Activated CD8-positive, alpha-beta memory T cell treated with anti-CD3 and anti-CD28 coated beads for 36 hours (primary cell): Measurements from ENCODE around the gene DYNLT1. TPM values are rescaled to one million over a fixed set of nuclear protein-coding genes. Genes with fewer than 3 reads are reported as not detected.

Source experiments
- CTCF ChIA-PET: fragments of 350-600 bp; sonication (Branson Sonifier 250); formaldehyde crosslinking; loops from one replicate; lab custom pipeline; 2021; ENCODE audit warnings: antibody characterized with exemption; lab: Charles Lee
- POLR2A ChIA-PET: fragments of 350-600 bp; sonication (Branson Sonifier 250); formaldehyde crosslinking; loops from one replicate; lab custom pipeline; 2021; ENCODE audit warnings: antibody characterized with exemption; lab: Charles Lee
- total RNA-seq, 2 experiments: library from RNA; stranded (reverse); gene quantifications; one replicate each; pipeline ENCODE4 v1.2.3, GENCODE V29; 2021

DYNLT1 gene
- total RNA-seq, 2 experiments from 2014 or later, result 90.6 to 100 TPM

DNA sequence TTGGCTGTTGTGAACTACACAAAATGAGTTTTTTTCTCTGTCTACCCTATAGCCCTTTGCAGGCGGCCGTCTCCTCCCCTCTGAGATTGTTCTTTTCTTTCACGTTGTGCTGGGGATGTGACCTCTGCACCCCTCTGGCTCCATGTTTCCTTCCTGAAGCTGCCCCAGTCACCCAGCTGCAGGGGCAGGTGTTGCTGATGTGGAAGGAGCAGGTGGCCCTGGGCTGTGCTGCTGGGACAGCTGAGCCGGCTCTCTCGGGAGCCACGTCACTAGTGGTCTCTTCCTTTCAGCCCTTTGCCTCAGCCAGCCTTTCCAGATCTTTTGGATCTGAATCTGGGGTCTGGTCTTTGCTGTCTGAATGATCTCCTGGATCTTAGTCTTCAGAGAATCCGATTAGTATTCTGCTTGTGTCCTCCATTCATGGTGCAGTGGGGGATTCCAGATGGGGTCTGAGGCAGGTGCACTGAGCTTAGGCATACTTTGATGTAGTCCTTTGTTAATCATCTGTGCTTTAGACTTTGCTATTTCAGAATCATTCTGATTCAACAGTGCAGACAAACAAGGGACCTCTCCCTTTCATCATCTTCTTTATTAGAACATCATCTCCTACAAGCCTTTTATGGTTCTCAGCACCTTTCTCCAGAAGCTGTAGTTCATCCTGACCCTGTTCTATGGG, 53.3 kb downstream of the DYNLT1 start:
- CTCF ChIA-PET, result no interaction called here
- POLR2A ChIA-PET, result no interaction called here

DNA sequence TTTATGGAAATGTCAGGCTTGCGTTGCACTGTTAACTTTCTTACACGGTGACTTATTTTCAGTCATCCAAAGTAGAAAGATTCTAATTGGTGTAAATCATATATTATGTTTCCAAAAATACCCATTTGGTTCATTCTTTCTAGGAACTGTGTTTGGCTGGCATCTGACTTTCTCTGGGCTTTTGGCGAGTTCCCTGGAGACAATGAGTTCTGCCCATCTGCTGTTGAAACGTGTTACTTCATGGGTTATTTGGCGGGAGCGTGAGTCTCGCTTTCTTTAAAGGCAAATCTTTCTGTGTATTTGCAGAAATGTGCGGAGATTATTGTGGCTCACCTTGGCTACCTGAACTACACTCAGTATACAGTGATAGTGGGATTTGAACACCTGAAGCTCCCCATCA, 55.2 kb downstream of the DYNLT1 start:
- CTCF ChIA-PET, result interaction anchor here (0.7 kb wide), 1 partner anchor 15 kb away, joined by 3 read pairs; no protein-coding TSS in a partner anchor
- POLR2A ChIA-PET, result no interaction called here

DNA sequence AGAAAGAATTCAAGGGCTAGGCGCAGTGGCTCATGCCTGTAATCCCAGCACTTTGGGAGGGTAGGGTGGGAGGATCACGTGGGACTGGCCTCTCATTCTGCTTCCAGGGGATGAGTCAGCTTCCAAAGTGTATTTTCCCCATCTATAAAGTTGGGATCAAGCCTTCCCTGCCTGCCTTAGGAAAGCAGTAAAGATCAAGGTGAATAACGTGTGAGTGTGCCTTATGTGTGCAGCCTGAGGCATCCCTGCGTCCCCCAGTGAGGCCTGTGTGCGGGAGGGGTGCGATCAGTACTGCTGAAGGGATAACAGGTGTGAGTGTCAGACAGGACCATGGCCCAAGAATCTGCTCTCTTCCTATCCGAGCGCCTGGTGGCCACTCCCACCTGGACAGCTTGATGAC, 57.9 kb downstream of the DYNLT1 start:
- CTCF ChIA-PET, result no interaction called here
- POLR2A ChIA-PET, result no interaction called here

Other genes with a start within 250 kb of the DYNLT1 start
- 10 to 100 TPM; 14.8 to 16.3 TPM for gene TMEM181, start 84.7 kb downstream of the DYNLT1 start, total RNA-seq
- 100 to 1,000 TPM; 119 to 124 TPM for gene SYTL3, start 5.3 kb upstream of the DYNLT1 start, total RNA-seq
- gene EZR, start 174.6 kb upstream of the DYNLT1 start, total RNA-seq, result 100 to 1,000 TPM; 260 to 266 TPM